ENCODE measurements around the gene TRIM65. TPM values are rescaled to one million over a fixed set of nuclear protein-coding genes. Genes with fewer than 3 reads are reported as not detected.

TRIM65 gene
- total RNA-seq, 1 experiment from 2014 or later, result 48.6 TPM

- Histone ChIP-seq H3K4me1 (ENCODE audit: control insufficient read depth, insufficient read depth, low read length) (peaks cover 18% of the 10 kb centered on the region), H3K36me3 (ENCODE audit: control insufficient read depth, insufficient read depth, low read length) (no peaks in the 10 kb centered on the region; the same call in 1 of the 2 replicates), H3K27me3 (ENCODE audit: control insufficient read depth, insufficient read depth, low read length) (no peaks in the 10 kb centered on the region), H3K4me3 (ENCODE audit: low read depth in 2 of 2, low read length in 2 of 2) (no peak overlapping the region), H3K9me3 (ENCODE audit: control insufficient read depth, insufficient read depth, low read depth, low read length) (no peaks in the 10 kb centered on the region), H3K27ac (ENCODE audit: low read length) (no peak overlapping the region)
- no peak for DNase-seq (ENCODE audit: low read depth, low spot score)
- ChIA-PET POLR2A (no interaction called here), CTCF (interaction anchor here (0.7 kb wide), 1 partner anchor 32 kb away, joined by 5 read pairs; no protein-coding TSS in a partner anchor)
- intact Hi-C loops (cut with micrococcal nuclease; ENCODE audit: unreplicated experiment), result no loop called here
- BruUV-seq (replicated peaks), result no TSS peak
- no peak for ATAC-seq
- TF ChIP-seq REST (IDR thresholded peaks at IDR 0.05; ENCODE audit: insufficient read depth in 1 of 2, low read depth in 2 of 2, low read length in 1 of 2) (no peak), POLR2AphosphoS5 (IDR thresholded peaks at IDR 0.05; ENCODE audit: low read depth, low read length) (no peak), SIN3A (IDR thresholded peaks at IDR 0.05; ENCODE audit: borderline replicate concordance, insufficient read depth, low read depth, low read length) (no peak), TCF7L2 (IDR thresholded peaks at IDR 0.05; ENCODE audit: low read depth, low read length) (no peak), CTCF (IDR thresholded peaks at IDR 0.05) (no peak)
- in situ Hi-C loops (cut with HindIII; ENCODE audit: low pct_unique_long_range_greater_than_20kb, low sequenced_read_pairs), result no loop called here
These were observed 4.1 kb downstream of the TRIM65 start for GRCh38 chr17:75892556-75893224.

GRCh38 chr17:75891605-75892555 is 4.9 kb downstream of the TRIM65 start:
- no TSS peak for BruUV-seq (replicated peaks)
- ChIA-PET POLR2A (no interaction called here), CTCF (interaction anchor here (0.7 kb wide), 1 partner anchor 31 kb away, joined by 5 read pairs; no protein-coding TSS in a partner anchor)
- no peak overlapping the region for H3K27ac ChIP-seq (ENCODE audit: low read length)
- no peak for ATAC-seq
- H3K36me3 ChIP-seq (ENCODE audit: control insufficient read depth, insufficient read depth, low read length), result no peaks in the 10 kb centered on the region
- no peaks in the 10 kb centered on the region for H3K9me3 ChIP-seq (ENCODE audit: control insufficient read depth, insufficient read depth, low read depth, low read length)
- intact Hi-C loops (cut with micrococcal nuclease; ENCODE audit: unreplicated experiment), result no loop called here
- no peaks in the 10 kb centered on the region for H3K27me3 ChIP-seq (ENCODE audit: control insufficient read depth, insufficient read depth, low read length)
- TF ChIP-seq POLR2AphosphoS5 (IDR thresholded peaks at IDR 0.05; ENCODE audit: low read depth, low read length) (0 out of 2 replicates have a peak, but pooled peaks have one; percentile 22), CTCF (IDR thresholded peaks at IDR 0.05) (no peak), TCF7L2 (IDR thresholded peaks at IDR 0.05; ENCODE audit: low read depth, low read length) (no peak)
- H3K4me3 ChIP-seq (ENCODE audit: low read depth in 2 of 2, low read length in 2 of 2), result no peak overlapping the region
- DNase-seq (ENCODE audit: low read depth, low spot score), result no peak
- in situ Hi-C loops (cut with HindIII; ENCODE audit: low pct_unique_long_range_greater_than_20kb, low sequenced_read_pairs), result no loop called here
- peaks cover 11% of the 10 kb centered on the region for H3K4me1 ChIP-seq (ENCODE audit: control insufficient read depth, insufficient read depth, low read length)

Data from Panc1 (cell line).